ENCODE data around the gene HAO2. TPM values are rescaled to one million over a fixed set of nuclear protein-coding genes. Genes with fewer than 3 reads are reported as not detected.

Gene HAO2
- total RNA-seq, 1 donor from 2014 or later: not detected

DNA sequence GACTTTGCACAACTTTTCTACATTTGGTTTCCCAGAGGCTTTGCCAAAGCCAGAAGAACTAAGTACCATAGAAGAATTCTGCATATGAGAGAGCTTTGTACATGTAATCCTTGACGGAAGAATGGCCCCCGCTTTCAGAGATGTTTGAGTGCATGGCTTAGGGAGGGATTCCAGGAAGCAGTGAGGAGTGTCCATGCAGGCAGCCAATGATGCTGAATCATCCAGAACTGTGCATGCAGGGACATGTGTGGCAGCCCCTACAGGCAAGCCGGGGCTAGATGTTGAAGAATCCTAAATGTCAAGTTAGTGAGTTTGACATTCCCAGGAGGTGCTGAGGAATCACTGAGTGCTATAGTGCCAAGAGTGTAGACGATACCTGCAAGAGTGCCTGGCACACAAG lies 9.9 kb upstream of the HAO2 start:
- H3K4me1 Mint-ChIP-seq: peaks cover 12% of the 10 kb centered on the region
- no peak overlapping the region for H3K27ac Mint-ChIP-seq (ENCODE audit: unreplicated experiment)
- H3K9me3 Mint-ChIP-seq: peaks cover 3% of the 10 kb centered on the region
- no peaks in the 10 kb centered on the region for H3K27me3 Mint-ChIP-seq (ENCODE audit: low read depth)
- peaks cover 3% of the 10 kb centered on the region for H3K36me3 Mint-ChIP-seq (ENCODE audit: low read depth)
- DNase-seq (ENCODE audit: low read depth, low spot score): no peak
- TF ChIP-seq, protein P1, sequence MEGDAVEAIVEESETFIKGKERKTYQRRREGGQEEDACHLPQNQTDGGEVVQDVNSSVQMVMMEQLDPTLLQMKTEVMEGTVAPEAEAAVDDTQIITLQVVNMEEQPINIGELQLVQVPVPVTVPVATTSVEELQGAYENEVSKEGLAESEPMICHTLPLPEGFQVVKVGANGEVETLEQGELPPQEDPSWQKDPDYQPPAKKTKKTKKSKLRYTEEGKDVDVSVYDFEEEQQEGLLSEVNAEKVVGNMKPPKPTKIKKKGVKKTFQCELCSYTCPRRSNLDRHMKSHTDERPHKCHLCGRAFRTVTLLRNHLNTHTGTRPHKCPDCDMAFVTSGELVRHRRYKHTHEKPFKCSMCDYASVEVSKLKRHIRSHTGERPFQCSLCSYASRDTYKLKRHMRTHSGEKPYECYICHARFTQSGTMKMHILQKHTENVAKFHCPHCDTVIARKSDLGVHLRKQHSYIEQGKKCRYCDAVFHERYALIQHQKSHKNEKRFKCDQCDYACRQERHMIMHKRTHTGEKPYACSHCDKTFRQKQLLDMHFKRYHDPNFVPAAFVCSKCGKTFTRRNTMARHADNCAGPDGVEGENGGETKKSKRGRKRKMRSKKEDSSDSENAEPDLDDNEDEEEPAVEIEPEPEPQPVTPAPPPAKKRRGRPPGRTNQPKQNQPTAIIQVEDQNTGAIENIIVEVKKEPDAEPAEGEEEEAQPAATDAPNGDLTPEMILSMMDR (conservative IDR thresholded peaks at IDR 0.05): no peak
- H3K4me3 Mint-ChIP-seq: no peak overlapping the region

DNA sequence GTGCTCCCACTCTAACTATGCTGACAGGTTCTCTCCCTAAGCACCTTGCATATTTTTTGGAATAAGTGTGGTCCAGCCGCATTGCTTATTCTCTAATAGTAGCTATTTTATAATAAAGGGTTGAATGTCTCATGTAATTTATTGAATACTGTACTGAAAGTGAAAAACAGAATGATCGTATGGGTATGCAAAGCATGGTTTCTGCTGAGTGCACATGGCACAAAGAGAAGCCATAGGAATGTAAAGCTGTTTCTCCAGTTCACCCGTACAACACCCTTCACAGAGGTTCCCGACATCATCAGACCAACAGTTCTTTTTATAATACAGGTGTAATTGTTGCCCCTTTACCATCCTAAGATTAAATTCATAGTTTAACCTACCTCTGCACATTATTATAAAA lies 8.9 kb upstream of the HAO2 start:
- Mint-ChIP-seq H3K4me3 (no peak overlapping the region), H3K27me3 (ENCODE audit: low read depth) (no peaks in the 10 kb centered on the region), H3K36me3 (ENCODE audit: low read depth) (peaks cover 3% of the 10 kb centered on the region), H3K9me3 (peaks cover 3% of the 10 kb centered on the region), H3K4me1 (peaks cover 12% of the 10 kb centered on the region), H3K27ac (ENCODE audit: unreplicated experiment) (no peak overlapping the region)
- TF ChIP-seq, protein P1 (conservative IDR thresholded peaks at IDR 0.05): no peak
- no peak for DNase-seq (ENCODE audit: low read depth, low spot score)

DNA sequence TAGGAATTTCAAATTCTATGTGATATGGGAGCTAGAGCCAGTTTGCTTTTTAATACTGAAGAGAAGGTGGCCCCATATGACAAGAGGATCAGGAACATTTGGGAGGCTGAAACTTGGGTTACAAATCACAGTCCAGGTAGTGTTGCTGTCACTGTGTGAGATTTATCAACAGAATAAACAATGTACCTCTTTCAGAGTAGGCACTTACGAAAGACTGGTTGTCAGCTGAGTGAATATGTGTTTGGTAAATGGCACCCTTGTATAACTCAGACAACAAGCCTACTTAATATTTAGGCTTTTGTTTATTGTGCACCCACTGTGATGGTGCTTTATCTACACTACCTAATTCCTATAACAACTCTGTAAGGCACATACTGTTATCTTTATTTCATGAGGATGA lies 7.4 kb upstream of the HAO2 start:
- TF ChIP-seq, protein P1 (conservative IDR thresholded peaks at IDR 0.05): no peak
- Mint-ChIP-seq H3K36me3 (ENCODE audit: low read depth) (peaks cover under 1% of the 10 kb centered on the region), H3K27me3 (ENCODE audit: low read depth) (no peaks in the 10 kb centered on the region), H3K4me1 (peaks cover 12% of the 10 kb centered on the region), H3K4me3 (no peak overlapping the region), H3K27ac (ENCODE audit: unreplicated experiment) (no peak overlapping the region), H3K9me3 (no peaks in the 10 kb centered on the region)
- no peak for DNase-seq (ENCODE audit: low read depth, low spot score)

DNA sequence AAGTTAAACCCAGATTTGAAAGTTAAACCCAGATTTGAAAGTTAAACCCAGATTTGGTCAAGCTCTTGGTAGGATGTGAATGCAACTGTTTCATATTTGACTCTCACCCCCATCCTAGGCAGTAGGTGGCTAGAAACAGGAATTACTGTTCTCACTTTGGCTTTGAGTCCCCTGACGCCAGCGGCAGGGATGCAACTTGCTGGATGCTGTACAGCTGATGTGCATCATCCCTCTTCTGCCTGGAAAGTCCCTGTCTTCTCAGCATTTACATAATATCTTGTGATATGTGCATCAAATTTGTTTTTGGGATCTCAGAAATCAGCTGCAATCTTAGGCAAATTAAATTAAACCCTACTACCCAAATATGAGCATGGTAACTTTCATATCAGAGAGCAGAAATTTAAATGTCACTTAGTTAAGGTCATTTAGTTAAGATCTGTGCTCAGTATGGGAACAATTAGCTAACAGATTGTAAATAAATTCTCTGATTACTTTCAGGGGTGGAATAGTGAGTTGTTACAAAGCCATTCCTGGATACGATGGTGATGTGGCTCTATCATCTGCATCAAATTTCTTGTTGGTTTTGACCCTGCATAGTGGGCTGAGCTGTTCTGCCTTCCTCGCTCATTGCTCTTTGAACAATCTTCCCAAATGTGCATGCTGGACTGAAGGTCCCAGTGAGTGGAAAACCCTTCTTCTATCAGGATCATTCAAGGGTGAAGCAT lies 6.8 kb upstream of the HAO2 start:
- no peak overlapping the region for H3K27ac Mint-ChIP-seq (ENCODE audit: unreplicated experiment)
- no peaks in the 10 kb centered on the region for H3K9me3 Mint-ChIP-seq
- peaks cover 12% of the 10 kb centered on the region for H3K4me1 Mint-ChIP-seq
- H3K27me3 Mint-ChIP-seq (ENCODE audit: low read depth): no peaks in the 10 kb centered on the region
- no peak for DNase-seq (ENCODE audit: low read depth, low spot score)
- no peaks in the 10 kb centered on the region for H3K36me3 Mint-ChIP-seq (ENCODE audit: low read depth)
- no peak overlapping the region for H3K4me3 Mint-ChIP-seq
- TF ChIP-seq, protein P1 (conservative IDR thresholded peaks at IDR 0.05): no peak

DNA sequence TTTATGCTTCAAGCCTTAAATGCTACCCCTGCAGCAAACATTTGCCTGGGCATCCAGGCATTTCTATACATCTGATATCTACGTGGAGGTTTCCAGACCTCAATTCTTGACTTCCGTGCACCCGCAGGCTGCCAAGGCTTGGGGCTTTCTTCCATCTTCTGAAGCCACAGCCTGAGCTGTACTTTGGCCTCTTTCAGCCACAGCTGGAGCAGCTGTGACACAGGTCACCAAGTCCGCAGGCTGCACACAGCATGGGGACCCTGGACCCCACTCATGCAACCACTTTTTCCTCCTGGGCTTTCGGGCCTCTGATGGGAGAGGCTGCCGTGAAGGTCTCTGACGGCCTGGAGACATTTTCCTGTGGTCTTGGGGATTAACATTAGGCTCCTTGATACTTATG lies 5.4 kb upstream of the HAO2 start:
- Mint-ChIP-seq H3K27ac (ENCODE audit: unreplicated experiment) (no peak overlapping the region), H3K4me3 (no peak overlapping the region), H3K27me3 (ENCODE audit: low read depth) (peaks cover 2% of the 10 kb centered on the region), H3K4me1 (peaks cover 12% of the 10 kb centered on the region), H3K36me3 (ENCODE audit: low read depth) (no peaks in the 10 kb centered on the region), H3K9me3 (no peaks in the 10 kb centered on the region)
- DNase-seq (ENCODE audit: low read depth, low spot score): no peak
- TF ChIP-seq, protein P1 (conservative IDR thresholded peaks at IDR 0.05): no peak
